HEK293 (cell line): ENCODE data around the gene DUSP22.

ENCODE experiments used
- ZNF24 ChIP-seq: fragments of 450-650 bp; formaldehyde crosslinking; IDR thresholded peaks from 2 replicates; pipeline ENCODE4 v1.5.1; 2016; ENCODE audit warnings: missing biosample characterization, missing genetic modification characterization
- ZNF274 ChIP-seq, 2 experiments: fragments of 200-500 bp in 1 of 2; fragments of 450-650 bp in 1 of 2; sonication (Bioruptor generic) in 1 of 2; formaldehyde crosslinking in 1 of 2; IDR thresholded peaks; 2 replicates each; pipeline versions ENCODE4 v1.5.1 to v1.6.1; 2014 to 2016; ENCODE audit warnings: borderline replicate concordance in 1 of 2, inconsistent platforms in 1 of 2, low read length in 1 of 2, missing biosample characterization in 1 of 2, missing genetic modification characterization in 1 of 2
- ZNF280D ChIP-seq: fragments of 450-650 bp; formaldehyde crosslinking; IDR thresholded peaks from 2 replicates; pipeline ENCODE4 v1.5.1; 2016; ENCODE audit warnings: missing biosample characterization, missing genetic modification characterization
- TF ChIP-seq, protein P1 (sequence below): fragments of 450-650 bp; formaldehyde crosslinking; IDR thresholded peaks from 2 replicates; pipeline ENCODE4 v1.5.1; 2016; ENCODE audit warnings: missing biosample characterization, missing genetic modification characterization

- no peak for TF ChIP-seq ZNF274 (IDR thresholded peaks at IDR 0.05; ENCODE audit: low read length)
- no peak for TF ChIP-seq ZNF274 (tag by site-specific recombination; IDR thresholded peaks at IDR 0.05; ENCODE audit: borderline replicate concordance)
- TF ChIP-seq, protein P1, sequence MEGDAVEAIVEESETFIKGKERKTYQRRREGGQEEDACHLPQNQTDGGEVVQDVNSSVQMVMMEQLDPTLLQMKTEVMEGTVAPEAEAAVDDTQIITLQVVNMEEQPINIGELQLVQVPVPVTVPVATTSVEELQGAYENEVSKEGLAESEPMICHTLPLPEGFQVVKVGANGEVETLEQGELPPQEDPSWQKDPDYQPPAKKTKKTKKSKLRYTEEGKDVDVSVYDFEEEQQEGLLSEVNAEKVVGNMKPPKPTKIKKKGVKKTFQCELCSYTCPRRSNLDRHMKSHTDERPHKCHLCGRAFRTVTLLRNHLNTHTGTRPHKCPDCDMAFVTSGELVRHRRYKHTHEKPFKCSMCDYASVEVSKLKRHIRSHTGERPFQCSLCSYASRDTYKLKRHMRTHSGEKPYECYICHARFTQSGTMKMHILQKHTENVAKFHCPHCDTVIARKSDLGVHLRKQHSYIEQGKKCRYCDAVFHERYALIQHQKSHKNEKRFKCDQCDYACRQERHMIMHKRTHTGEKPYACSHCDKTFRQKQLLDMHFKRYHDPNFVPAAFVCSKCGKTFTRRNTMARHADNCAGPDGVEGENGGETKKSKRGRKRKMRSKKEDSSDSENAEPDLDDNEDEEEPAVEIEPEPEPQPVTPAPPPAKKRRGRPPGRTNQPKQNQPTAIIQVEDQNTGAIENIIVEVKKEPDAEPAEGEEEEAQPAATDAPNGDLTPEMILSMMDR (tag by site-specific recombination): no peak
- TF ChIP-seq ZNF280D: no peak
- TF ChIP-seq ZNF24 (tag by site-specific recombination): no peak
Measured at GRCh38 chr6:284486-284885, 7.8 kb upstream of the DUSP22 start.
